ENCODE measurements around the gene BRD2.

Gene BRD2

GRCh38 chr6:32993363-32993973, 25.1 kb downstream of the BRD2 start:
- DNase-seq (ENCODE audit: low spot score) = no peak

GRCh38 chr6:32995448-32995847, 27.1 kb downstream of the BRD2 start:
- no peak for DNase-seq (ENCODE audit: low spot score)

GRCh38 chr6:33000055-33000454, 31.7 kb downstream of the BRD2 start:
- DNase-seq (ENCODE audit: low spot score) = no peak

DNA sequence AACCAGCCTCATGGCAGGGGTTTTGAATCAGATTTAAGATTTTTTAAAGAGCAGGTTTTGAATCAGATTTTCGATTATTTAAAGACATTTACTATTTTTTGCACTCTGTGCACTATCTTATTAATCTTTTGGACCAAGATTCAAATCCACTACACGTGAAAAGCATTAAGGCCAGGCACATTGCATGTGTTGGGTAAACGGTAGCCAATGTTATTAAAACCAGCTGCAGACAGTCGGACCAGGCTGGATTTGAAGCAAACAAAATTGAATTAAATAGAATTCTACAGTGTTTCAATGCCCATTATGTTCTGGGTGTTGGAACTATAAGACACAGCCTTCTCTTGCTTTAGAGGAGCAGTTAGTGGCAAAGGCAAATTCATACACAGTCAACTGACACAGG, 33.3 kb downstream of the BRD2 start:
- DNase-seq (ENCODE audit: low spot score) = no peak

DNA sequence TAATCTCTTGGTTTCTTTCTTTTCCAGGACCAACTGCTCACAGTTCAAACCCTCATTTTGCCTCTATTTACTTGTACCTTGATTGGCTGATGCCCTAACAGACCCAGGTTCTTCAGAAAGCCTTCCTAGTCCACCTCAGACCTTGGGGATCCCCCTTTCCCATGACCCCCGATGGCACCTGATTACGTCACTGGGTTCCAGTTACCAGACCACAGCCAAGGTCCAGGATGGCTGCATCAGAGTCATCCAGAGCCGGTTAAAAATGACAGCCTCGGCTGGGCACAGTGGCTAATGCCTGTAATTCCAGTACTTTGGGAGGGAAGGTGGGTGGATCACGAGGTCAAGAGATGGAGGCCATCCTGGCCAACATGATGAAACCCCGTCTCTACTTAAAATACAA, 36.5 kb downstream of the BRD2 start:
- no peak for DNase-seq (ENCODE audit: low spot score)

GRCh38 chr6:33007831-33008400, 39.5 kb downstream of the BRD2 start:
- DNase-seq (ENCODE audit: low spot score) = no peak

DNA sequence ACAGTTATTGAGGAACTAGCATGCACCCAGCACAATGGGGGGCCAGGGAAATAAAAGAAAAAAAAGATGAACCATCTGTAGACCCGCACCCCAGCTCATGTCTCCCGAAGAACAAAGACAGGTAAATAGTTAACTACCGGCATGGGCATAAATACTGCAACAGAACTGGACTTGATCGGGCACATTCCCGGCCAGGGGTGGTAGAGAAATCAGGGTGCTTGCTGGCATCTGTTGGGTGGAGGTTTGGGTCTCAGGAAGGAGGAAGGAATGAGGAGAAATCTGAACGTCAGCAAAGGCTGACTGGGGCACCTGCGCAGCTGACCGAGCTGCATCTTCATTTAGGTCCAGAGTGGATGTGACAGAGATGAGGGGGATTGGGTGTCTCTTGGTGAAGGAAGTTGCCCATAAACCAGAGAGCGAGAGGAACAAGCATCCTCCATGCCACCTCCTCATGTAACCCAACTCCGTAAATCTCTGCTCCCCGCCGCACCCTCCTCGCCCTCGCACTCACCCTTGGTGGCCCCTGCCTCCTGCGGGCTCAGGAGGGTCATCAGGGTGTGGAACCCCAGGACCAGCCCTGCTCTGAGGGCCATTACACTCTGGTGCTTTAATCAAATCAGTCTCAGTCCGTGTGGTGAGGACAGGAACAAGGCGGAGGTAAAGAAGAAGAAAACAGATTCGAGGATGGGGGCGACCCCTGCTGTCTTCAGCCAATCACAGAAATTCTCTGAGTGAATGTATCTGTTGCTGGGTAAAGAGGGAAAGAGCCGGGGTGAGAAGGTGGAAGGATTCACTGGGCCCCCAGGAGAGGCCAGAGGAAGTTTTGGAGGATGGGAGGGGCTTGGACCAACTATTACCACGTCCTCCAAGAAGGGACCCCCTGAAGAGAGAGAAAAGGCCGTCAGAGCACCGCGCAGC, 40.8 kb downstream of the BRD2 start, which contains the start of gene HLA-DOA:
Gene HLA-DOA (minus strand): TSS at position 648 of the 918 bp plus-strand sequence.
- no peak for DNase-seq (ENCODE audit: low spot score)

- no peak for DNase-seq (ENCODE audit: low spot score)
Measured at GRCh38 chr6:33010356-33010755, 42.0 kb downstream of the BRD2 start.

DNA sequence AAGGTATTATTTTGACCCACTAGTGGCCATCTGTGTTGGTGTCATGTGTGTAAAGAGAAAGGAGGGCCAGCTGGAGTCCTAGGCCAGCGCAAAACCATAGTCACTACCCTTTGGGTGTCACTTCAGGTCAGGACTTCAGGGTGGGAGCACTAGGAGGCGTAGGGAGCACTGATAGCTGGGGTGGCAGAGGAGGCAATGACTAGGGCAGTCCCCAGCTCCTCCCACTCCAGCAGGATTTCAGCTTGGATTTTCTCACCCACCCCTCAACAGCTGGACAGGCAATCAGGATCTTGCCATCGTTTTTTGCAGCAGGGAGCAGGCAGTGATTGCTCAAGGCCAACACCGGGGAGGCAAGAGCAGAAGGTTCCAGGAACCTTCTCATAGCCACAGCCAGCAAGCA, 45.2 kb downstream of the BRD2 start:
- DNase-seq (ENCODE audit: low spot score) = no peak

GRCh38 chr6:33014841-33015634, 46.6 kb downstream of the BRD2 start:
- DNase-seq (ENCODE audit: low spot score) = peak; percentile 75

DNA sequence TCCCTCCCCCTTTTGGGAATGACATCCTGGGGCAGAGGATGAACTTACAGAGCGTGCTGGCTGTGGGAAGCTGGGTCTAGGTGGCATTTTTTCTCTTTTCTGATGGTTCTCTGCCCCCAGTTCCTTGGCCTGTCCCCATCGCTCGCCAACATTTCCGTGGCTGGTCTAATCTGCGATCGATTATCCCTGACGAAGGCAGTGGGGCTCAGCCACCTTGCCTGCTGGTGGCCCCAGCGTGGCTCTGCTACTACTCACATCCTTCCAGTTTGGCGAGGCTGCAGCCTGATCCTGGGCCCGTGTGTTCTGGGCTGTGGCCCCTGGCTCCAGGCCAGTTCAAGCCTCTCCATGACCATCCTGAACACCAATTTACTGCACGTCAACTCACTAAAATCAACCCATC, 47.4 kb downstream of the BRD2 start:
- no peak for DNase-seq (ENCODE audit: low spot score)

GRCh38 chr6:33017018-33017417, 48.6 kb downstream of the BRD2 start:
- DNase-seq (ENCODE audit: low spot score) = no peak

DNA sequence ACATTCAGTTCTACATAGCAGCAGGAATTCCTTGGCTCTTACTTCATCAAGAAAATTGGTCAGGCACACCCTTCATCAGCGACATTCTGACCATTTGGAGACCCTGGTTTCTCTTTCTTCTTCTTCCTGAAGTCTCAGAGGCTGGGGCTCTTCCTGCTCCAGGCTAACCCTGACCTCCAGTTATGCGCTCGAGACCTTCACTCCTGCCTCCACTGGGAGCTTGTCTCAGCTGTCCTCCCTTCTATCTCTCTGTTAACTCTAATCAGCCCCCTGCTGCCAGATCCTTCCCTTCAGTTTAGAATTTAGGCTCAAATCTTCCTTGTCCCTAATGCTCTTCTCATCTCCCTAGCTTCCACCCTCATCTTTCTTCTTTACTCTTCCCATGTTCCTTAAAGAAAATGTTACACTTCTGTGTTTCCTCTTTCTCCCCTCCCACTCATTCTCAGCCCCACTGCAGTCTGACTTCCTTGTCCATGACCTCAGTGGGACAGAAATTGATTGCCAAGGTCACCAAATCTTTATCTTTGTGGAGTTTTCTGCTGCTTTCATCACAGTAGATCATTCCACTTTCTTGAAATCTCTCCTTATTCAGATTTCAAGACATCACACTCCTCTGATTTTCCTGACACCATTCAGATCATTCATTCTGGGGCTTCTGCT, 49.4 kb downstream of the BRD2 start:
- DNase-seq (ENCODE audit: low spot score) = no peak

GRCh38 chr6:33018418-33018817, 50.0 kb downstream of the BRD2 start:
- DNase-seq (ENCODE audit: low spot score) = no peak

- DNase-seq (ENCODE audit: low spot score) = no peak
Measured at GRCh38 chr6:33018904-33019303, 50.5 kb downstream of the BRD2 start.

DNA sequence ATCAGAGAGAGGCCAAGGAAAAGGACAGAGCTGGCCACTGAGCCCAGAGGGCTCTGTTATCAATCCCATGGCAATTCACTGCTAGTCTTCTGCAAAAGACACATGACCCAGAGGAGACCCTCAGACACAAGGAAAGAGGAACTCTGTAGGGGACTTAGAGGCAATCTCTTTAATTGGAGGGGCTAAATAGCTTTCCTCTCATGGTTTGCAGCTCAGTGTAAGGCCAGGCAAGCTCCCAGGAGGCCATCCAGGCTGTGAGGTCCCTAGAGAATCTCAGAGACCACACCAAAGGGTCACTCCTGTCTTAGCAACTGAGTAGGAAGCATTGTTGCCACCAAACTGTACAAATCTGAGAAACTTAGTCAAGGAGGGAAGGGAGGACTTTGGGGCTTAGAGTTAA, 51.0 kb downstream of the BRD2 start:
- DNase-seq (ENCODE audit: low spot score) = no peak

- no peak for DNase-seq (ENCODE audit: low spot score)
Measured at GRCh38 chr6:33021917-33022316, 53.5 kb downstream of the BRD2 start.

- DNase-seq (ENCODE audit: low spot score) = no peak
Measured at GRCh38 chr6:33023536-33023935, 55.1 kb downstream of the BRD2 start.

DNA sequence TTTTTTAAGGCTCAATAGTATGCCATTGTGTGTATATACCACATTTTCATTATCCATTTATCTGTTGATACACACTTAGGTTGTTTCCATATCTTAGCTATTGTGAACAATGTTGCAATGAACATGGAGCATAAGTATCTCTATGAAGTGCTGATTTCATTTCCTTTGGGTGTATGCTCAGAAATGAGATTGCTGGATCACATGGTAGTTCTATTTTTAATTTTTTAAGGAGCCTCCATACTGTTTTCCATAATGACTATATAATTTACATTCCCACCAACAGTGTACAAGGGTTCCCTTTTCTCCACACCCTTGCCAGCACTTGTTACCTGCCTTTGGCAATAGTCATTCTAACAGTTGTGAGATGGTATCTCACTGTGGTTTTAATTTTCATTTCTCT, 56.1 kb downstream of the BRD2 start:
- DNase-seq (ENCODE audit: low spot score) = no peak

DNA sequence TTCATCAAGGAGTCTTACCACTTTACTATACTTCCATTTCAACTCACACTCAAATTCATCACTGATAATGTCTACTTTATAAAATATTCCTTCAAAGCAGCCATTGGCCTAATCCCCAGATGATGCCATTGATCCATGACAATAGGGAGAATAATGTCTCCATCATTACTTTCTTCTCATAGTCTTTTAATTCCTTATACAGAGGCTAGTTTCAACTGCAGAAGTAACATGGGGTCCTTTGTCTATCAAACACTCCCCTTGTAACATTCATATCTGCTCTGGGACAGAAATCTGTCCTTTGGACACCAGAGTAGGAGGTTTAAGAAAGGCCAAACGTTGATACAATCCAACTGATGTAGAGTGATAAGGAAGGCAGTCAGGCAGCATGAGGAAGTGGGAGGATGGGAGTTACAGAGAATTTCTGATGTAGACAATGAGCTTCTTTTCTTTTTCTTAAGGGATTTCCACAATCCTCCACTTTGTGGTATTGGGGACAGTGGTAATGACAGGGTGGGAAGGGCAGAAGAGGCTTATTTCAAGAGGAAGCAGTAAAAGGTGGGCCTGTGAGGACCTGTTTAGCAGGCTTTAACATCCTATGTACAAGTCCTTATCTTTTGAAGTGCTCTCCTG, 59.9 kb downstream of the BRD2 start:
- no peak for DNase-seq (ENCODE audit: low spot score)

All from hematopoietic multipotent progenitor cell treated with erythropoietin and hydrocortisone succinate and interleukin-3 and kit ligand, for 17 days (in vitro differentiated cells).